HepG2 (cell line): Measurements from ENCODE around the gene MYO5A.

Source experiments
- MTF1 ChIP-seq: sonication (generic); formaldehyde crosslinking; IDR thresholded peaks from 2 replicates; pipeline ENCODE4 v1.5.0; 2020; ENCODE audit warnings: missing genetic modification reagents
- NFKBIZ ChIP-seq: IDR thresholded peaks from 2 replicates; pipeline ENCODE4 v1.6.1; 2018; ENCODE audit warnings: missing genetic modification reagents, missing compliant biosample characterization
- RFX3 ChIP-seq: IDR thresholded peaks from 2 replicates; pipeline ENCODE4 v1.6.1; 2016; ENCODE audit warnings: missing biosample characterization, missing genetic modification reagents
- SMAD1 ChIP-seq: sonication (generic); formaldehyde crosslinking; IDR thresholded peaks from 2 replicates; pipeline ENCODE4 v1.4.0; 2020; ENCODE audit warnings: missing genetic modification reagents, low read depth, mild to moderate bottlenecking, borderline replicate concordance

DNA sequence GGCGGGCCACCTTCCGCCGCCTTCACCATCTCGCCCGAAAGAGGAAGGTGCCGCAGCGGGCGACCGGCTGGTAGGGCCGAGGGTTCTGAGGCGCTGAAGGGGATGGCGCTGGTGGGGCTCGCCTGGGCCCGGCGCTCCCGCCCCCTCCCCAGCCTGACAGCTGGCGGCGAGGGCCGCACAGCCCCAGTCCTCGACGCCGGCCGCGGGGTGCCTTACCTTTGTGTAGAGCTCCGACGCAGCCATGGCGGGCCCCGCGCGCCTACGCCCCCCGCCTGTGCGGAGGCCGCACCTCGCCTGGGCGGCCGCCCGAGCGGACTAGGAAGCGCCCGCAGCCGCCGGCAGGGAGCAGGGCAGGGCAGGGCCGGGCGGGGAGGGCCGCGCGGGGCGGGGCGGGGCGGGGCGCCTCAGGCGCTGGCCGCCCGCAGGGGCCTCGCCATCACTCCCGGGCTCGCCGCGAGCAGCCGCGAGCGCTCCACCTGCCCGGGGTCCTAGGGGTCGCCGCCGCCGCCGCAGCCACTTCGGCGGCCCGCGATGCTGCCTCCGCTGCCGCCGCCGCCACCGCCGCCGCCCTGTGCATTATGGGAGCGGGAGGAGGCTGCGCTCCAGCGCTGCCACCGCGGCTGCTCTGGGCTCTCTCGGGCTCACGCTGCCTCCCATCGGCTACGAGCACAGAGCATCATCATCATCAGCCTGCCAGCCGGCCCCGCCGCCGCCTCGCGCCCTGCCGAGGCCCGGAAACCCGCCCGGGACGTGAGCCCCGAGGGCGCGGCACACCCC is at the start of gene MYO5A:
- no peak for TF ChIP-seq RFX3 (CRISPR knock-in tag)
- TF ChIP-seq NFKBIZ (CRISPR knock-in tag): no peak
- TF ChIP-seq MTF1: no peak
- TF ChIP-seq SMAD1 (CRISPR knock-in tag): no peak
